GM12878 (cell line): ENCODE measurements around the gene HEATR9. TPM values are rescaled to one million over a fixed set of nuclear protein-coding genes. Genes with fewer than 3 reads are reported as not detected.

Experiments
- ATAC-seq: fragments of 200-7000 bp; cut with Tn5 transposase; 3 replicates; pipeline ENCODE4 v1.9.1; 2020; ENCODE audit warnings: mild to moderate bottlenecking, moderate library complexity
- BruUV-seq: library from RNA; stranded (reverse); fragments of 400-500 nt; replicated peaks from 2 replicates; lab custom pipeline; 2021; lab: Mats Ljungman, UMichigan
- CTCF ChIA-PET: fragments of 300-600 bp; sonication (Branson Sonifier 250); formaldehyde crosslinking; extraction: SDS; loops from one replicate; lab custom pipeline; 2021; ENCODE audit warnings: inconsistent platforms; lab: Yijun Ruan, JAX
- POLR2A ChIA-PET: fragments of 350-600 bp; formaldehyde crosslinking; extraction: SDS; loops from one replicate; lab custom pipeline; 2021; ENCODE audit warnings: inconsistent platforms; lab: Charles Lee
- RAD21 ChIA-PET: fragments of 300-600 bp; sonication (Branson Sonifier 250); formaldehyde crosslinking; loops from one replicate; lab custom pipeline; 2023; ENCODE audit warnings: antibody characterized with exemption; ENCODE audit not compliant: unreplicated experiment; lab: Charles Lee
- SMC1A ChIA-PET: fragments of 300-600 bp; sonication (Branson Sonifier 250); formaldehyde crosslinking; loops from one replicate; lab custom pipeline; 2023; ENCODE audit not compliant: unreplicated experiment, uncharacterized antibody; lab: Charles Lee
- DNase-seq: peaks from one replicate; pipeline ENCODE4 v3.0.0-alpha.2; 2011; ENCODE audit warnings: low read depth, low spot score
- FAIRE-seq: peaks from 3 replicates; lab custom pipeline; 2011; peaks lifted over from hg19 to GRCh38; lab: Jason Lieb, UNC
- H2AFZ ChIP-seq: 2 replicates; pipeline ENCODE4 v1.6.0; 2011; ENCODE audit warnings: low read depth, low read length, control low read depth; ENCODE audit not compliant: control insufficient read depth
- H3K27ac ChIP-seq: 2 replicates; pipeline ENCODE4 v1.5.1; 2011; ENCODE audit warnings: control low read depth; ENCODE audit not compliant: control insufficient read depth, insufficient read depth
- H3K27me3 ChIP-seq, 2 experiments: replicated peaks in 1 of 2; 2 replicates each; pipeline versions ENCODE4 v1.6.0 to v1.6.1; 2011; ENCODE audit warnings: low read length in 1 of 2; ENCODE audit not compliant: control insufficient read depth in 2 of 2, insufficient read depth in 2 of 2
- H3K36me3 ChIP-seq, 2 experiments: 2 replicates each; pipeline ENCODE4 v1.5.1; 2011; ENCODE audit warnings: low read length in 1 of 2; ENCODE audit not compliant: control insufficient read depth in 2 of 2, insufficient read depth in 2 of 2
- H3K4me1 ChIP-seq: 2 replicates; pipeline ENCODE4 v1.6.1; 2011; ENCODE audit warnings: mild to moderate bottlenecking, low read length, moderate library complexity, mixed read lengths; ENCODE audit not compliant: control insufficient read depth, insufficient read depth
- H3K4me2 ChIP-seq: 2 replicates; pipeline ENCODE4 v1.6.0; 2011; ENCODE audit warnings: control low read depth; ENCODE audit not compliant: control insufficient read depth, insufficient read depth
- H3K4me3 ChIP-seq: fragments of 200-600 bp; sonication (generic); 2 replicates; pipeline ENCODE4 v1.5.1; 2016
- H3K79me2 ChIP-seq: 2 replicates; pipeline ENCODE4 v1.6.0; 2011; ENCODE audit warnings: low read length; ENCODE audit not compliant: control insufficient read depth, insufficient read depth
- H3K9ac ChIP-seq: 2 replicates; pipeline ENCODE4 v1.8.0; 2011; ENCODE audit warnings: low read length, control low read depth, mixed read lengths; ENCODE audit not compliant: control insufficient read depth, insufficient read depth
- H3K9me3 ChIP-seq: replicated peaks from 3 replicates; pipeline ENCODE4 v1.5.1; 2011; ENCODE audit warnings: mild to moderate bottlenecking, low read length; ENCODE audit not compliant: control insufficient read depth, insufficient read depth
- H4K20me1 ChIP-seq: 2 replicates; pipeline ENCODE4 v1.6.0; 2011; ENCODE audit not compliant: control insufficient read depth, insufficient read depth
- ATF7 ChIP-seq: fragments of 450-650 bp; IDR thresholded peaks from 2 replicates; pipeline ENCODE4 v1.6.1; 2016; ENCODE audit warnings: low read depth, mild to moderate bottlenecking
- BCL11A ChIP-seq: IDR thresholded peaks from 2 replicates; pipeline ENCODE4 v1.6.1; 2011; ENCODE audit warnings: low read depth, low read length
- BHLHE40 ChIP-seq, 2 experiments: fragments of 450-650 bp in 1 of 2; IDR thresholded peaks; 2 replicates each; pipeline ENCODE4 v1.6.1; 2011 to 2017; ENCODE audit warnings: low read depth in 2 of 2, borderline replicate concordance in 1 of 2, improper control_type of control experiment in 1 of 2, low read length in 1 of 2, mild to moderate bottlenecking in 1 of 2
- CHD2 ChIP-seq: IDR thresholded peaks from 2 replicates; pipeline ENCODE4 v1.6.1; 2011; ENCODE audit warnings: low read depth, low read length, improper control_type of control experiment, borderline replicate concordance
- DPF2 ChIP-seq: fragments of 450-650 bp; IDR thresholded peaks from 2 replicates; pipeline ENCODE4 v1.6.1; 2017; ENCODE audit warnings: mild to moderate bottlenecking
- ESRRA ChIP-seq: IDR thresholded peaks from 2 replicates; pipeline ENCODE4 v1.6.1; 2012; ENCODE audit warnings: mild to moderate bottlenecking, low read length, improper control_type of control experiment
- FOS ChIP-seq: IDR thresholded peaks from 3 replicates; pipeline ENCODE4 v1.6.1; 2011; ENCODE audit warnings: borderline replicate concordance; ENCODE audit not compliant: insufficient read length; ENCODE audit errors: extremely low read depth
- FOXM1 ChIP-seq: IDR thresholded peaks from 2 replicates; pipeline ENCODE4 v1.6.1; 2012; ENCODE audit warnings: low read depth, mild to moderate bottlenecking, inconsistent platforms, low read length, moderate library complexity
- GABPA ChIP-seq: IDR thresholded peaks from 2 replicates; pipeline ENCODE4 v1.6.1; 2014; ENCODE audit warnings: antibody characterized with exemption, low read depth, mild to moderate bottlenecking, inconsistent platforms
- HDAC2 ChIP-seq: fragments of 200-600 bp; sonication (generic); IDR thresholded peaks from 2 replicates; pipeline ENCODE4 v1.6.1; 2017
- KDM1A ChIP-seq: fragments of 200-600 bp; sonication (generic); IDR thresholded peaks from 2 replicates; pipeline ENCODE4 v1.6.1; 2016; ENCODE audit warnings: borderline replicate concordance
- MYC ChIP-seq: IDR thresholded peaks from 2 replicates; pipeline ENCODE4 v1.6.1; 2011; ENCODE audit warnings: mild to moderate bottlenecking, low read length, moderate library complexity, inconsistent platforms; ENCODE audit not compliant: insufficient read depth, insufficient replicate concordance, insufficient read length, severe bottlenecking
- PML ChIP-seq: IDR thresholded peaks from 2 replicates; pipeline ENCODE4 v1.6.1; 2012; ENCODE audit warnings: low read length, inconsistent platforms
- RB1 ChIP-seq: fragments of 450-650 bp; formaldehyde crosslinking; IDR thresholded peaks from 2 replicates; pipeline ENCODE4 v1.6.1; 2017; ENCODE audit warnings: mild to moderate bottlenecking, borderline replicate concordance
- SPI1 ChIP-seq: IDR thresholded peaks from 2 replicates; pipeline ENCODE4 v1.6.1; 2011; ENCODE audit warnings: low read depth, mild to moderate bottlenecking, low read length, moderate library complexity, borderline replicate concordance; ENCODE audit not compliant: insufficient read depth
- SUZ12 ChIP-seq: fragments of 200-600 bp; sonication (generic); IDR thresholded peaks from one replicate; pipeline ENCODE4 v1.6.1; 2018; ENCODE audit warnings: antibody characterized with exemption, mild to moderate bottlenecking; ENCODE audit not compliant: unreplicated experiment
- WGBS: methylation state at CpG from one replicate; pipeline ENCODE4 v1.1.6; 2016; ENCODE audit warnings: low lambda C conversion rate; ENCODE audit not compliant: insufficient replicate concordance, insufficient coverage; ENCODE audit errors: missing lambda C conversion rate; 5-methylcytosine and 5-hydroxymethylcytosine counted together
- in situ Hi-C: fragments of 300-500 bp; cut with MboI; formaldehyde crosslinking; loops from 9 replicates; pipeline ENCODE4 v1.14.3; 2018; ENCODE audit warnings: mixed read lengths
- intact Hi-C: fragments of 100-400 bp; cut with micrococcal nuclease; formaldehyde crosslinking; loops from one replicate; pipeline ENCODE4 v1.14.2; 2022; ENCODE audit not compliant: unreplicated experiment
- polyA plus RNA-seq, 11 experiments: library from polyadenylated mRNA; depleted of rRNA in 4 of 11; unstranded in 6 of 11; stranded (reverse) in 5 of 11; fragments of >200 nt; fragmentation: Nextera tagmentation in 4 of 11; fragmentation: Illumina TruSeq in 1 of 11; extraction: Ambion mirVana in 4 of 11; extraction: Trizol in 1 of 11; gene quantifications; 1 replicate in 1 of 11; 2 replicates in 10 of 11; pipeline versions ENCODE4 v1.2.1 to v1.2.3, GENCODE V29; 2011 to 2016; ENCODE audit warnings: inconsistent platforms in 2 of 11, missing spikeins in 2 of 11, low read depth in 1 of 11
- total RNA-seq, 4 experiments: library from RNA; depleted of rRNA in 3 of 4; stranded (reverse); fragments of >200 nt in 3 of 4; fragmentation: Illumina TruSeq in 1 of 4; extraction: Trizol in 1 of 4; gene quantifications; 2 replicates each; pipeline versions ENCODE4 v1.2.1 to v1.2.3, GENCODE V29; 2013 to 2021
- TF ChIP-seq, protein P1 (sequence below): fragments of 450-650 bp; IDR thresholded peaks from 2 replicates; pipeline ENCODE4 v1.6.1; 2016; ENCODE audit warnings: mild to moderate bottlenecking
- TF ChIP-seq, protein P2 (sequence below): IDR thresholded peaks from 2 replicates; pipeline ENCODE4 v1.6.1; 2012; ENCODE audit warnings: low read depth, low read length, improper control_type of control experiment
- TF ChIP-seq, protein P3 (sequence below): fragments of 450-650 bp; IDR thresholded peaks from 2 replicates; pipeline ENCODE4 v1.6.1; 2018; ENCODE audit warnings: mild to moderate bottlenecking, low read depth, moderate library complexity; ENCODE audit not compliant: partially characterized antibody

The HEATR9 gene
- total and polyA plus RNA-seq, 10 of the 15 experiments (the other 5 are each of a cell fraction or from before 2014, with no cell fraction given): 0.04 to 0.43 (median 0.13) TPM; not detected in 2

DNA sequence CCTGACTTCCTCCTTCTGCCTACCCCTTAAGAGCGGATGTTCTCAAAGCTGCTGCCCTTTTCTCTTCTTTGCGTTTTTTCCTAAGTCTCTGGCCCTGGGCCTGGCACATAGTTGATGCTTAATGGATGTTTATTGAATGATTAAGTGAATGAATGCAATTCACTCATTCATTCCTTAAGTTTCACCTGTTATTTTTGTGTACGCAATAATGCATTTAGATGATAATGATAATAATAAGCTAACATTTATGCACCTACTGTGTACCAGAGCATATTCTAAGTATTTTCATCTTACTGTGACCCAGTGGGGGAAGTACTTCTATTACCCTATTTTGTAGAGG is 7.1 kb upstream of the HEATR9 start:
- no peak; the same call in 1 of the 3 replicates for ATAC-seq
- CTCF ChIA-PET: interaction anchor here (0.7 to 2.5 kb wide), 14 partner anchors 14 to 274 kb away, joined by 3 to 11 read pairs (median 4); partner anchors contain the start of gene TAF15
- no peak overlapping the region for H3K4me3 ChIP-seq
- TF ChIP-seq PML (no peak), FOS (no peak), ATF7 (no peak), KDM1A (no peak), ESRRA (no peak), DPF2 (0 out of 2 replicates have a peak, but pooled peaks have one; percentile 12), GABPA (no peak), HDAC2 (no peak), RB1 (no peak), SPI1 (peak; percentile 49; the same call in 1 of the 2 replicates), BHLHE40 (IDR thresholded peaks at IDR 0.05; ENCODE audit: borderline replicate concordance in 1 of 2, low read depth in 2 of 2, low read length in 1 of 2) (no peak), FOXM1 (no peak), SUZ12 (no peak), CHD2 (no peak), BCL11A (no peak), MYC (no peak)
- TF ChIP-seq, protein P1, sequence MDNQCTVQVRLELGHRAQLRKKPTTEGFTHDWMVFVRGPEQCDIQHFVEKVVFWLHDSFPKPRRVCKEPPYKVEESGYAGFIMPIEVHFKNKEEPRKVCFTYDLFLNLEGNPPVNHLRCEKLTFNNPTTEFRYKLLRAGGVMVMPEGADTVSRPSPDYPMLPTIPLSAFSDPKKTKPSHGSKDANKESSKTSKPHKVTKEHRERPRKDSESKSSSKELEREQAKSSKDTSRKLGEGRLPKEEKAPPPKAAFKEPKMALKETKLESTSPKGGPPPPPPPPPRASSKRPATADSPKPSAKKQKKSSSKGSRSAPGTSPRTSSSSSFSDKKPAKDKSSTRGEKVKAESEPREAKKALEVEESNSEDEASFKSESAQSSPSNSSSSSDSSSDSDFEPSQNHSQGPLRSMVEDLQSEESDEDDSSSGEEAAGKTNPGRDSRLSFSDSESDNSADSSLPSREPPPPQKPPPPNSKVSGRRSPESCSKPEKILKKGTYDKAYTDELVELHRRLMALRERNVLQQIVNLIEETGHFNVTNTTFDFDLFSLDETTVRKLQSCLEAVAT: peak; percentile 45; the same call in 1 of the 2 replicates
- TF ChIP-seq, protein P2, sequence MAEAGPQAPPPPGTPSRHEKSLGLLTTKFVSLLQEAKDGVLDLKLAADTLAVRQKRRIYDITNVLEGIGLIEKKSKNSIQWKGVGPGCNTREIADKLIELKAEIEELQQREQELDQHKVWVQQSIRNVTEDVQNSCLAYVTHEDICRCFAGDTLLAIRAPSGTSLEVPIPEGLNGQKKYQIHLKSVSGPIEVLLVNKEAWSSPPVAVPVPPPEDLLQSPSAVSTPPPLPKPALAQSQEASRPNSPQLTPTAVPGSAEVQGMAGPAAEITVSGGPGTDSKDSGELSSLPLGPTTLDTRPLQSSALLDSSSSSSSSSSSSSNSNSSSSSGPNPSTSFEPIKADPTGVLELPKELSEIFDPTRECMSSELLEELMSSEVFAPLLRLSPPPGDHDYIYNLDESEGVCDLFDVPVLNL: no peak
- TF ChIP-seq, protein P3, sequence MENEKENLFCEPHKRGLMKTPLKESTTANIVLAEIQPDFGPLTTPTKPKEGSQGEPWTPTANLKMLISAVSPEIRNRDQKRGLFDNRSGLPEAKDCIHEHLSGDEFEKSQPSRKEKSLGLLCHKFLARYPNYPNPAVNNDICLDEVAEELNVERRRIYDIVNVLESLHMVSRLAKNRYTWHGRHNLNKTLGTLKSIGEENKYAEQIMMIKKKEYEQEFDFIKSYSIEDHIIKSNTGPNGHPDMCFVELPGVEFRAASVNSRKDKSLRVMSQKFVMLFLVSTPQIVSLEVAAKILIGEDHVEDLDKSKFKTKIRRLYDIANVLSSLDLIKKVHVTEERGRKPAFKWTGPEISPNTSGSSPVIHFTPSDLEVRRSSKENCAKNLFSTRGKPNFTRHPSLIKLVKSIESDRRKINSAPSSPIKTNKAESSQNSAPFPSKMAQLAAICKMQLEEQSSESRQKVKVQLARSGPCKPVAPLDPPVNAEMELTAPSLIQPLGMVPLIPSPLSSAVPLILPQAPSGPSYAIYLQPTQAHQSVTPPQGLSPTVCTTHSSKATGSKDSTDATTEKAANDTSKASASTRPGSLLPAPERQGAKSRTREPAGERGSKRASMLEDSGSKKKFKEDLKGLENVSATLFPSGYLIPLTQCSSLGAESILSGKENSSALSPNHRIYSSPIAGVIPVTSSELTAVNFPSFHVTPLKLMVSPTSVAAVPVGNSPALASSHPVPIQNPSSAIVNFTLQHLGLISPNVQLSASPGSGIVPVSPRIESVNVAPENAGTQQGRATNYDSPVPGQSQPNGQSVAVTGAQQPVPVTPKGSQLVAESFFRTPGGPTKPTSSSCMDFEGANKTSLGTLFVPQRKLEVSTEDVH: no peak

More for the DNA sequence above, 7.1 kb upstream of the HEATR9 start:
- no peak for FAIRE-seq
- H3K79me2 ChIP-seq: no peaks in the 10 kb centered on the region
- H3K27me3 ChIP-seq: no peaks in the 10 kb centered on the region
- SMC1A ChIA-PET: interaction anchor here (0.9 to 14.1 kb wide), 15 partner anchors 10 to 207 kb away, joined by 3 to 155 read pairs (median 5); no protein-coding TSS in a partner anchor
- intact Hi-C loops: no loop called here
- no peaks in the 10 kb centered on the region for H4K20me1 ChIP-seq
- no peak overlapping the region for H3K9ac ChIP-seq
- H2AFZ ChIP-seq: peak overlapping the region; percentile 53
- WGBS: 73% methylated on average over 3 of the region's 3 CpGs
- H3K4me2 ChIP-seq: no peak overlapping the region
- H3K9me3 ChIP-seq: no peaks in the 10 kb centered on the region
- POLR2A ChIA-PET: interaction anchor here (0.8 to 3.4 kb wide), 8 partner anchors 12 to 612 kb away, joined by 3 to 33 read pairs (median 4); partner anchors contain the start of gene RDM1
- no peaks in the 10 kb centered on the region for H3K36me3 ChIP-seq
- peaks cover 27% of the 10 kb centered on the region for H3K4me1 ChIP-seq
- peak overlapping the region; percentile 34; the same call in 1 of the 2 replicates for H3K27ac ChIP-seq
- no peak for DNase-seq
- no TSS peak for BruUV-seq
- in situ Hi-C loops: no loop called here
- RAD21 ChIA-PET: interaction anchor here (1.0 to 7.0 kb wide), 5 partner anchors 17 to 31 kb away, joined by 3 to 125 read pairs (median 5); no protein-coding TSS in a partner anchor
